Tibial nerve (tissue), 4 donors: ENCODE data around the gene KIF18A.

Experiments used
- EP300 ChIP-seq, 2 donors: sonication (generic); formaldehyde crosslinking; IDR thresholded peaks; one replicate each; pipeline ENCODE4 v1.6.1; 2017; ENCODE audit warnings: antibody characterized with exemption in 2 of 2, mild to moderate bottlenecking in 1 of 2
- TF ChIP-seq, protein P1 (sequence below), 5 experiments: fragments of 200-600 bp in 3 of 5; fragments of 450-650 bp in 2 of 5; sonication (generic) in 3 of 5; IDR thresholded peaks; one replicate each; pipeline ENCODE4 v1.5.1; 2016 to 2019; ENCODE audit warnings: antibody characterized with exemption in 5 of 5, mild to moderate bottlenecking in 3 of 5, moderate library complexity in 2 of 5

DNA sequence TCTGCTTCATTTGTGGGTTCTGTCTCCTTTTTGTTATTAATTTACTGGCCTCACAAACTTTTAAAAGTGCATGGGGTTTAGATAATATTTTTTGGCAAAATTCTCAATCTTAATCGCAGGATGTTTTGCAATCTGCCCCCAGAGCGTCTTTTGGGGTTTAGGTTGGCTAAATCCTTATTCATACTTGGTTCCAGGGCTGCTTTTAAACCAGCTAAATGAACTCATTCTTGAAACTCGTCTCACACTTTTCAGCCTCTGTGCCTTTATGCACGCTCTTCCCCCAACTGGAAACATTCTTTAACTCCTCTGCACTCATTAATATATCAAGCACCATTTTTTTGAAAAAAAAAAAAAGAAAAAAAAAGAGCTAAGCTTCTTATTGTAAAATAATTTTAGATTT is 131.7 kb downstream of the KIF18A start:
- TF ChIP-seq, protein P1, sequence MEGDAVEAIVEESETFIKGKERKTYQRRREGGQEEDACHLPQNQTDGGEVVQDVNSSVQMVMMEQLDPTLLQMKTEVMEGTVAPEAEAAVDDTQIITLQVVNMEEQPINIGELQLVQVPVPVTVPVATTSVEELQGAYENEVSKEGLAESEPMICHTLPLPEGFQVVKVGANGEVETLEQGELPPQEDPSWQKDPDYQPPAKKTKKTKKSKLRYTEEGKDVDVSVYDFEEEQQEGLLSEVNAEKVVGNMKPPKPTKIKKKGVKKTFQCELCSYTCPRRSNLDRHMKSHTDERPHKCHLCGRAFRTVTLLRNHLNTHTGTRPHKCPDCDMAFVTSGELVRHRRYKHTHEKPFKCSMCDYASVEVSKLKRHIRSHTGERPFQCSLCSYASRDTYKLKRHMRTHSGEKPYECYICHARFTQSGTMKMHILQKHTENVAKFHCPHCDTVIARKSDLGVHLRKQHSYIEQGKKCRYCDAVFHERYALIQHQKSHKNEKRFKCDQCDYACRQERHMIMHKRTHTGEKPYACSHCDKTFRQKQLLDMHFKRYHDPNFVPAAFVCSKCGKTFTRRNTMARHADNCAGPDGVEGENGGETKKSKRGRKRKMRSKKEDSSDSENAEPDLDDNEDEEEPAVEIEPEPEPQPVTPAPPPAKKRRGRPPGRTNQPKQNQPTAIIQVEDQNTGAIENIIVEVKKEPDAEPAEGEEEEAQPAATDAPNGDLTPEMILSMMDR (IDR thresholded peaks at IDR 0.05) = no peak
- no peak for TF ChIP-seq EP300 (IDR thresholded peaks at IDR 0.05)
